Right hindlimb (tissue), 1 donor: ENCODE results near the gene IFFO2.

Experiments
- DNase-seq: peaks from one replicate; pipeline ENCODE4 v3.0.0-alpha.2; 2018

IFFO2 gene

GRCh38 chr1:18934205-18935000 lies 22.1 kb downstream of the IFFO2 start:
- DNase-seq = no peak

- no peak for DNase-seq
Measured at GRCh38 chr1:18932879-18933278, 23.6 kb downstream of the IFFO2 start.

GRCh38 chr1:18932387-18932786 lies 24.1 kb downstream of the IFFO2 start:
- no peak for DNase-seq

- DNase-seq = no peak
Measured at GRCh38 chr1:18931730-18932129, 24.7 kb downstream of the IFFO2 start.

GRCh38 chr1:18929686-18930085 lies 26.8 kb downstream of the IFFO2 start:
- DNase-seq = no peak

GRCh38 chr1:18928985-18929384 lies 27.5 kb downstream of the IFFO2 start:
- DNase-seq = no peak

GRCh38 chr1:18928406-18928805 lies 28.1 kb downstream of the IFFO2 start:
- DNase-seq = no peak

- DNase-seq = no peak
Measured at GRCh38 chr1:18927654-18928272, 28.7 kb downstream of the IFFO2 start.

- DNase-seq = no peak
Measured at GRCh38 chr1:18927082-18927653, 29.3 kb downstream of the IFFO2 start.

- DNase-seq = peak; percentile 69
Measured at GRCh38 chr1:18926315-18927081, 30.0 kb downstream of the IFFO2 start.

- DNase-seq = no peak
Measured at GRCh38 chr1:18925279-18925678, 31.2 kb downstream of the IFFO2 start.

- no peak for DNase-seq
Measured at GRCh38 chr1:18924221-18924691, 32.2 kb downstream of the IFFO2 start.

GRCh38 chr1:18923756-18924211 lies 32.7 kb downstream of the IFFO2 start:
- peak; percentile 61 for DNase-seq

- DNase-seq = no peak
Measured at GRCh38 chr1:18922848-18923755, 33.4 kb downstream of the IFFO2 start.

- peak; percentile 94 for DNase-seq
Measured at GRCh38 chr1:18922319-18922726, 34.2 kb downstream of the IFFO2 start.

GRCh38 chr1:18921516-18922251 lies 34.8 kb downstream of the IFFO2 start:
- DNase-seq = no peak

- no peak for DNase-seq
Measured at GRCh38 chr1:18920931-18921330, 35.5 kb downstream of the IFFO2 start.

GRCh38 chr1:18919956-18920355 lies 36.5 kb downstream of the IFFO2 start:
- DNase-seq = no peak

- no peak for DNase-seq
Measured at GRCh38 chr1:18919197-18919905, 37.1 kb downstream of the IFFO2 start.

GRCh38 chr1:18918417-18918816 lies 38.1 kb downstream of the IFFO2 start:
- no peak for DNase-seq
